Testis (tissue), 3 donors: ENCODE results near the gene LSS. TPM values are rescaled to one million over a fixed set of nuclear protein-coding genes. Genes with fewer than 3 reads are reported as not detected.

Experiments used
- DNase-seq: peaks from one replicate; pipeline ENCODE4 v3.0.0-alpha.2; 2019
- H3K27ac ChIP-seq, 2 donors: fragments of 200-600 bp; sonication (generic); one replicate each; pipeline ENCODE4 v1.5.1; 2019
- H3K27me3 ChIP-seq: fragments of 200-600 bp; sonication (generic); one replicate; pipeline ENCODE4 v1.5.1; 2019
- H3K36me3 ChIP-seq: fragments of 200-600 bp; sonication (generic); one replicate; pipeline ENCODE4 v1.5.1; 2017; ENCODE audit warnings: low read depth; ENCODE audit errors: missing control alignments
- H3K4me1 ChIP-seq: fragments of 200-600 bp; sonication (generic); one replicate; pipeline ENCODE4 v1.5.1; 2019
- H3K4me3 ChIP-seq, 2 donors: fragments of 200-600 bp; sonication (generic); one replicate each; pipeline ENCODE4 v1.5.1; 2017 to 2019
- H3K9me3 ChIP-seq: fragments of 200-600 bp; sonication (generic); one replicate; pipeline ENCODE4 v1.5.1; 2017
- POLR2A ChIP-seq: fragments of 450-650 bp; IDR thresholded peaks from one replicate; pipeline ENCODE4 v1.6.1; 2017; ENCODE audit warnings: antibody characterized with exemption, mild to moderate bottlenecking, moderate library complexity
- WGBS, 2 donors: methylation state at CpG; one replicate each; pipeline ENCODE4 v1.1.5; 2018; 5-methylcytosine and 5-hydroxymethylcytosine counted together
- intact Hi-C: fragments of 100-400 bp; cut with DNase I; formaldehyde crosslinking; loops from one replicate; pipeline ENCODE4 v1.15.1; 2023; ENCODE audit warnings: low total_unique reads
- polyA plus RNA-seq: library from polyadenylated mRNA; stranded (reverse); fragments of 350-450 nt; fragmentation: Illumina TruSeq; extraction: RNeasy Lipid Tissue Mini Kit (QIAGEN cat#74804); gene quantifications from one replicate; pipeline ENCODE4 v1.2.3, GENCODE V29; 2014; ENCODE audit warnings: low read depth, low replicate concordance; ENCODE audit not compliant: insufficient read depth
- total RNA-seq, 2 donors: library from RNA; depleted of rRNA; stranded (reverse); fragments of >200 nt; gene quantifications; one replicate each; pipeline ENCODE4 v1.2.3, GENCODE V29; 2016
- TF ChIP-seq, protein P1 (sequence below), 3 experiments: fragments of 450-650 bp in 2 of 3; fragments of 200-600 bp in 1 of 3; sonication (generic) in 1 of 3; IDR thresholded peaks; one replicate each; pipeline ENCODE4 v1.5.1; 2016 to 2019; ENCODE audit warnings: antibody characterized with exemption in 3 of 3, mild to moderate bottlenecking in 2 of 3, moderate library complexity in 1 of 3

Gene LSS
- total and polyA plus RNA-seq, 3 donors from 2014 or later, result 35.6 to 152 (median 126) TPM

GRCh38 chr21:46182548-46183336 lies 45.8 kb downstream of the LSS start:
- no peak for TF ChIP-seq POLR2A
- TF ChIP-seq, protein P1, sequence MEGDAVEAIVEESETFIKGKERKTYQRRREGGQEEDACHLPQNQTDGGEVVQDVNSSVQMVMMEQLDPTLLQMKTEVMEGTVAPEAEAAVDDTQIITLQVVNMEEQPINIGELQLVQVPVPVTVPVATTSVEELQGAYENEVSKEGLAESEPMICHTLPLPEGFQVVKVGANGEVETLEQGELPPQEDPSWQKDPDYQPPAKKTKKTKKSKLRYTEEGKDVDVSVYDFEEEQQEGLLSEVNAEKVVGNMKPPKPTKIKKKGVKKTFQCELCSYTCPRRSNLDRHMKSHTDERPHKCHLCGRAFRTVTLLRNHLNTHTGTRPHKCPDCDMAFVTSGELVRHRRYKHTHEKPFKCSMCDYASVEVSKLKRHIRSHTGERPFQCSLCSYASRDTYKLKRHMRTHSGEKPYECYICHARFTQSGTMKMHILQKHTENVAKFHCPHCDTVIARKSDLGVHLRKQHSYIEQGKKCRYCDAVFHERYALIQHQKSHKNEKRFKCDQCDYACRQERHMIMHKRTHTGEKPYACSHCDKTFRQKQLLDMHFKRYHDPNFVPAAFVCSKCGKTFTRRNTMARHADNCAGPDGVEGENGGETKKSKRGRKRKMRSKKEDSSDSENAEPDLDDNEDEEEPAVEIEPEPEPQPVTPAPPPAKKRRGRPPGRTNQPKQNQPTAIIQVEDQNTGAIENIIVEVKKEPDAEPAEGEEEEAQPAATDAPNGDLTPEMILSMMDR (IDR thresholded peaks at IDR 0.05), result no peak
- H3K36me3 ChIP-seq, result no peaks in the 10 kb centered on the region
- peak; percentile 81 for DNase-seq
- H3K27me3 ChIP-seq, result no peaks in the 10 kb centered on the region
- peak overlapping the region; percentile 51 to 67 for H3K27ac ChIP-seq
- peak overlapping the region in 1 of 2 donors; percentile 4 for H3K4me3 ChIP-seq
- WGBS, 2 donors, result 73 to 74% methylated on average over 16 to 44 of the region's 44 CpGs
- peaks cover 19% of the 10 kb centered on the region for H3K4me1 ChIP-seq
- intact Hi-C loops, result no loop called here
- no peaks in the 10 kb centered on the region for H3K9me3 ChIP-seq

DNA sequence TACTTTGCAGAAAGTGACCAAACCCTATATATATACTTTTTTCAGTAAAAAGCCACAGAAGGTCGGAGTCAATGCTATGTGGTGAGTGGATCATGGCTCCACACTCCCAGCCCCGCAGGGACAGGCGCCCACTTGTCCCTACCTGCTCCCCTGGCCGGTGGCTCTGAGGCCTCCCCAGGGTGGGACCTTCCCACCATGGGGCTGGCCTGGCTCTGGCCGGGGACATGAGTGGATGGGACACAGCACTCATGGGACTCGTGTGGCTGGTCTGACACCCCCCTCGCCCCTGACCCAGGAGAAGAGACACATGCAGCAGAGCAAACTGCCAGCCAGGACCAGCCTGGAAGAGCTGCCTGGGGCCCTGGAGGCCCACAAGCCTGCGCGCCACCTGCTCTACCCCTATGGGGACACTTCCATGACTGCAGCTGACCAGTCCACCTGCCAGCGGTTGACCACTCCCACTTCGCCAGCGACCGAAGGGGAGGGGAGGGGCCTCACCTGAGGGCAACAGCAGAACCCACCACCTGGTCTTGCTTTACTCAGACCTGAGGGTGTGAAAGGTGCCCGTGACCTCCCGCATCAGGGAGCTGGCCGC lies 46.5 kb downstream of the LSS start:
- H3K27ac ChIP-seq, result peak overlapping the region; percentile 51 to 67

GRCh38 chr21:46181436-46181835 lies 47.1 kb downstream of the LSS start:
- Histone ChIP-seq H3K4me1 (peaks cover 13% of the 10 kb centered on the region), H3K9me3 (no peaks in the 10 kb centered on the region), H3K27me3 (no peaks in the 10 kb centered on the region), H3K36me3 (no peaks in the 10 kb centered on the region), H3K4me3 (no peak overlapping the region), H3K27ac (no peak overlapping the region)
- no peak for DNase-seq
- intact Hi-C loops, result no loop called here
- TF ChIP-seq POLR2A, result no peak
- TF ChIP-seq, protein P1 (IDR thresholded peaks at IDR 0.05), result no peak
- WGBS, 2 donors, result 84 to 89% methylated on average over 14 to 17 of the region's 19 CpGs

More for the DNA sequence above, 46.5 kb downstream of the LSS start:
- WGBS, 2 donors, result 83 to 87% methylated on average over 3 to 16 of the region's 16 CpGs
- Histone ChIP-seq H3K27me3 (no peaks in the 10 kb centered on the region), H3K4me3 (no peak overlapping the region), H3K4me1 (peaks cover 13% of the 10 kb centered on the region), H3K36me3 (no peaks in the 10 kb centered on the region), H3K9me3 (no peaks in the 10 kb centered on the region)
- no peak for DNase-seq
- no peak for TF ChIP-seq POLR2A
- TF ChIP-seq, protein P1 (IDR thresholded peaks at IDR 0.05), result no peak
- intact Hi-C loops, result no loop called here

GRCh38 chr21:46180778-46181391 lies 47.7 kb downstream of the LSS start:
- intact Hi-C loops, result no loop called here
- no peak for TF ChIP-seq POLR2A
- TF ChIP-seq, protein P1 (IDR thresholded peaks at IDR 0.05), result no peak
- peaks cover 13% of the 10 kb centered on the region for H3K4me1 ChIP-seq

More at GRCh38 chr21:46180778-46181391, 47.7 kb downstream of the LSS start:
- DNase-seq, result no peak
- no peaks in the 10 kb centered on the region for H3K27me3 ChIP-seq
- no peaks in the 10 kb centered on the region for H3K9me3 ChIP-seq
- H3K27ac ChIP-seq, result no peak overlapping the region
- WGBS, 2 donors, result 89 to 92% methylated on average over 13 to 24 of the region's 26 CpGs
- H3K4me3 ChIP-seq, result no peak overlapping the region
- H3K36me3 ChIP-seq, result no peaks in the 10 kb centered on the region
